Activated gamma-delta T cell (primary cell): ENCODE data around the gene SETD5.

Source experiments
- DNase-seq: peaks from one replicate; lab custom pipeline; 2025; lab: John Stamatoyannopoulos, UW

The SETD5 gene

DNA sequence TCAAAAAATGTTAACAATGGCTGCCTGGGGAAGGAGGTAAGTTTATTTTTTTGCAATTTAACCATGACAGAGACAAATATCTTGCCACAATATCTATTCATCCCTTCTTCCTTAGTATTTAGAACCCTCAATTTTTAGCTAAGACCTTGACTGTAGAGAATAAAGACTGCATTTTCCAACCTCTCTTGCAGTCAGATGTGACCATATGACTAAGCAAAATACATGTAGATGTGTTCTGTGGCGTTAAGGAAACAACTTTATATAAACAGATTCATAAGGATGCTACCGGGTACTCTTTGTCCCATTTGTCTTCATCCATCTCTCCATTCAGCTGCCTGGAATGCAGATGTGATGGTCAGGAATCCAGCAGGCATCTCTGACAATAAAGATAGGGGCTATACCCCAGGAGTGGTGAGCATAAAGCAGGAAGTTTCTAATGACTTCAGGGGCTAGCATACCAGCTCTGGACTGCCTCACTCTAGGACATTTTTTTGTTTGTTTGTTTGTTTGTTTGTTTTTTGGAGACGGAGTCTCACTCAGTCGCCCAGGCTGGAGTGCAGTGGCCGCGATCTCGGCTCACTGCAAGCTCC, 115.1 kb downstream of the SETD5 start:
- DNase-seq = no peak

DNA sequence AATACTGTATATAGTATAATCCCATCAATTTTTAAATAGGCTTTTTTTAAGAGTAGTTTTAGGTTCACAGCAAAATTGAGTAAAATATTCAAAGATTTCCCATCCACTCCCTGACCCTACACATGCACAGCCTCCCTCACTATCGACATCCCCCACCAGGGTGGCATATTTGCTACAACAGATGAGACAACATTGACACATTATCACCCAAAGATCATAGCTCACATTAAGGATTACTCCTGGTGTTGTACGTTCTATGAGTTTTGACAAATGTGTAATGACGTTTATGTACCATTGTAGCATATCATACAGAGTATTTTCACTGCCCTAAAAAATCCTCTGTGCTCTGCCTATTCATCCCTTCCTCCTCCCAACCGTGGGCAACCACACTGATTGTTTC, 116.9 kb downstream of the SETD5 start:
- no peak for DNase-seq

DNA sequence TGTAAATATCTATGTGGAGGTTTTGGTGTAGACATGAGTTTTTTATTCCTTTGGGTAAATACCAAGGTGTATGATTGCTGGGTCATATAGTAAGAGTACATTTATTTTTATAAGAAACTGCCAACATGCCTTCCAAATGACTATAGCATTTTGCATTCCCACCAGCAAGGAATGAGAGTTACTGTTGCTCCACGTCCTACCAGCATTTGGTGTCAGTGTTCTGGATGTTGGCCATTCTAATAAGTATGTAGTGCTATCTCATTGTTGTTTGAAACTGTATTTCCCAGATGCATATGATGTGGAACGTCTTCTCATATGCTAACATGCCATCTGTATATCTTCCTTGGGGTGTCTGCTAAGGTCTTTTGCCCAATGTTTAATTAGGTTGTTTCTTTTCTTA, 117.5 kb downstream of the SETD5 start:
- DNase-seq = no peak

DNA sequence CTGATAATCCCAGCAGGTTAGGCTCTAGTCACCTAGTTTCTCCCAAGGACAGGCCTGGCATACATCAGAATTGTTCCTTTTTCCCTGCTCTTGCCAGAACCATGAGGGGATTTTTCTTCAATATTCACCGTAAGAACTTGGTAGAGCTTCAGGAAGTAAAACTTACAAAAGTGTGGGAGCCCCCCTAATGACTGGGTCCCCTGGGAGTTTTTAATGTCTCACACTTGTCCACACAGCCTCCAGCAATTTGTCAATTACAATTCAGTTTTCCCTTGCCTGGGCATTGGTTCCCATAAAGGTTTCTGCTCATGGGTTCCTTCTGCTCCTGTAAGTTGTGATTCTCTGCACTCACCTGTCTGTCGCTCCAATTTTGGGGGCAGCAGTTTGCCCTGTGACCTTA, 127.7 kb downstream of the SETD5 start:
- DNase-seq = no peak
